Omental fat pad (tissue), 4 donors: ENCODE results near the gene CEP128. TPM values are rescaled to one million over a fixed set of nuclear protein-coding genes. Genes with fewer than 3 reads are reported as not detected.

Source experiments
- ATAC-seq: fragments of 150-250 bp; one replicate; pipeline ENCODE4 v1.9.1; 2016; ENCODE audit warnings: mild to moderate bottlenecking, moderate library complexity; ENCODE audit not compliant: low FRiP score
- DNase-seq: peaks from one replicate; pipeline ENCODE4 v3.0.0-alpha.2; 2019; ENCODE audit warnings: low spot score
- total RNA-seq, 4 donors: library from RNA; depleted of rRNA; stranded (reverse); fragments of >200 nt; gene quantifications; one replicate each; pipeline ENCODE4 v1.1.0, GENCODE V29; 2016
- TF ChIP-seq, protein P1 (sequence below), 3 donors: fragments of 450-650 bp; IDR thresholded peaks; one replicate each; pipeline ENCODE4 v1.5.1; 2016 to 2017; ENCODE audit warnings: antibody characterized with exemption in 3 of 3, mild to moderate bottlenecking in 3 of 3, moderate library complexity in 2 of 3

CEP128 gene
- total RNA-seq, 4 donors from 2014 or later = 3.5 to 13.1 (median 4.6) TPM

DNA sequence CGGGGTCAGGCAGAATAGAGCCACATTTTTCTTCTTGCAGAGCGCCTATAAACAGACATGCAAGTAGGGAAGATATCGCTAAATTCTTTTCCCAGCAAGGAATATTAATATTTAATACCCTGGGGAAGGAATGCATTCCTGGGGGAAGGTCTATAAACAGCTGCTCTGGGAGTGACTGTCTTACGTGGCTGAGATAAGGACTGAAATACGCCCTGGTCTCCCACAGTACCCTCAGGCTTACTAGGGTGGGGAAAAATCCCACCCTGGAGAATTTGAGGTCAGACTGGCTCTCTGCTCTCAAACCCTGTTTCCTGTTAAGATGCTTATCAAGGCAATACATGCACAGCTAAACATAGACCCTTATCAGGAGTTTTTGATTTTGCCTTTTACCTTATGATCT is 262.3 kb downstream of the CEP128 start:
- no peak for DNase-seq
- no peak for ATAC-seq
- TF ChIP-seq, protein P1, sequence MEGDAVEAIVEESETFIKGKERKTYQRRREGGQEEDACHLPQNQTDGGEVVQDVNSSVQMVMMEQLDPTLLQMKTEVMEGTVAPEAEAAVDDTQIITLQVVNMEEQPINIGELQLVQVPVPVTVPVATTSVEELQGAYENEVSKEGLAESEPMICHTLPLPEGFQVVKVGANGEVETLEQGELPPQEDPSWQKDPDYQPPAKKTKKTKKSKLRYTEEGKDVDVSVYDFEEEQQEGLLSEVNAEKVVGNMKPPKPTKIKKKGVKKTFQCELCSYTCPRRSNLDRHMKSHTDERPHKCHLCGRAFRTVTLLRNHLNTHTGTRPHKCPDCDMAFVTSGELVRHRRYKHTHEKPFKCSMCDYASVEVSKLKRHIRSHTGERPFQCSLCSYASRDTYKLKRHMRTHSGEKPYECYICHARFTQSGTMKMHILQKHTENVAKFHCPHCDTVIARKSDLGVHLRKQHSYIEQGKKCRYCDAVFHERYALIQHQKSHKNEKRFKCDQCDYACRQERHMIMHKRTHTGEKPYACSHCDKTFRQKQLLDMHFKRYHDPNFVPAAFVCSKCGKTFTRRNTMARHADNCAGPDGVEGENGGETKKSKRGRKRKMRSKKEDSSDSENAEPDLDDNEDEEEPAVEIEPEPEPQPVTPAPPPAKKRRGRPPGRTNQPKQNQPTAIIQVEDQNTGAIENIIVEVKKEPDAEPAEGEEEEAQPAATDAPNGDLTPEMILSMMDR (IDR thresholded peaks at IDR 0.05) = no peak

DNA sequence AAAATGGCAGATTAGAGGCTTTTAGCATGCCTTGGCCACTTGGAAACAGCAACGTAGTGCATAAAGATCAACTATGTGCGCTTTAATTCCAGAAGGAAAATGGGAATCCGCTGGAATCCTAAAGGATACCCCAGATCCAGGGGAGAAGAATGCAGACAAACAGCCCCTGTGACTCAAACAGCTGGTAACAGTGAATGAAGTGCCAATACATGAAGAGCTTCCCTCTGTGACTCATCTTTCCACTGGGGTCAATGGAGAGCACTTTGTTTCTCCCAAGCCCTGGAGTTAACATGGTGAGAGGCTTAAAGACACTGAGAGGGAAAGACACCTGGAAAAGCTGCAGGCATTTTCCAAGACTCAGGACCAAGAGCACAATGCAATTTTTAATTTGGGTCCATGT is 263.1 kb downstream of the CEP128 start:
- DNase-seq (no peak), ATAC-seq (no peak)
- TF ChIP-seq, protein P1 (IDR thresholded peaks at IDR 0.05) = no peak

GRCh38 chr14:80669426-80669825 is 272.1 kb downstream of the CEP128 start:
- TF ChIP-seq, protein P1 (IDR thresholded peaks at IDR 0.05) = no peak
- no peak for ATAC-seq
- no peak for DNase-seq

DNA sequence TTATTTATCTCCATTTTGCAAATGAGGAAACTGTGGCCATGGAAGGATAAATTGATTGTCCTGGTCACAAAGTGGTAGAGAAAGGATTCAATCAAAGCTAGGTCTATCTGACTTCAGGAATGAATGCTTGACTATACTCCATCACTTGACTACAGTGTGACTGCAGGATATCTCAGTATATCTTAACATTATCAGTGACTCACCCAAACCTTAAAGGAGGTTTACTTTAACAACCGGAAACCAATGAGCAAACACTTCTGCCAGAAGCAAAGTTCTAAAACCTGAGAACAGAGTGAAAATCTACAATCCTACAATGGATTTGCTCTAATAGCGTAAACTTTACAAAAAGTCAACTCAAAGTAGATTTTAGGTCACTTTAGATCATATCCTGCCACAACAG is 277.0 kb downstream of the CEP128 start:
- no peak for DNase-seq
- no peak for ATAC-seq
- TF ChIP-seq, protein P1 (IDR thresholded peaks at IDR 0.05) = no peak

DNA sequence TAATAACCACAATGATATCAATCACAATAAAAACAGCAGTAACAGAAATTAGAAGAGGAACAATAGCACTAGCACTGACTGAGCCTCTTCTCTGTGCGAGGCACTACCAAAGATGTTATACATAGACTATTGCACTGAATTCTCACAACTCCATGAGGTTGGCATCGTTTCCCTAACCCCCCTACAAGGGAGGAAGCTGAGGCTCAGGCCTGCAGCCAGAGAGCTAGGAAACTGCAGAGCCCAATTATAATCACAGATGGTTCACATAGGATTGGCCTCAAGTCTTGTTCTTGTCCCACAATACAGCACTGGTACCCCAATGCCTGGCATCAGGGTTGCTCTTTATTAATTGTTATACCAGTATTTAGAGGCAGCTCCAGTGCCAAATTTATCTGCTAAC is 278.0 kb downstream of the CEP128 start:
- no peak for ATAC-seq
- no peak for DNase-seq
- TF ChIP-seq, protein P1 (IDR thresholded peaks at IDR 0.05) = no peak

DNA sequence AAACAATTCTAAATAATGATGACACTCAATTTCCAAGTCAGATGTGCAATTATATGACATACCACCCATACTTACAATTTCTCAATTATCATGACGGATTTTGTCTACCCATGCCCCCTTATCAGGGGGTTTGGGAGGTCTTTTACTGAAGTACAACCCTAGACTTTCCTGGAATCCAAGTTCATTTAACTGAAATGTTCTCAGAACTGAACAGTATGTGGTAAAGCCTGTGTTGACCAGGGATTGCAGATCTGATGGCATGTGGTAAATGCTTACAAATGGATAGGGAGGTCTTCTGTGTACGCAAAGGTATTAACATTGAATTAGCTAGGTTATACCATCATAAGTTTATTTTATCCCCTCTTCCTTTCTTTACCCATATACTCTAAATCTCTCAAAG is 281.8 kb downstream of the CEP128 start:
- ATAC-seq (no peak), DNase-seq (no peak)
- TF ChIP-seq, protein P1 (IDR thresholded peaks at IDR 0.05) = no peak

DNA sequence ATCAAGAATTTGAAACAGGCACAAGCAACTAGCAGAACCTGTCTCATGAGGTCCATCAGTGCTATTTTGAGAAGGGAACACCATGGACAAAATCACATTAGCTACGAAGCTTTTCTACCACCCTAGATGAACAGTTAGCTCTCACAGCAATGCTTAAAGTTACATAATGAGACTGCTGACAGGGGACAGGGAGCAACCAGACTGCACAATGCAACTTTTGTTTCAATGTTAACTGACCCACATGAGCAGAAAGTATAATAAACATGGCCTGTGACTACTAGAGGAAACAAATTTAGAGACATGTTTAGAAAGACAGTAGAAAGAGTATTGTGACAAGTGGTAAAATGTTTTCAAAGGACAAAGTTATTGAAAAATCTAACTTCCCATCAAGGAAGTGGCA is 282.8 kb downstream of the CEP128 start:
- DNase-seq (no peak), ATAC-seq (no peak)
- TF ChIP-seq, protein P1 (IDR thresholded peaks at IDR 0.05) = no peak
